Astrocyte (in vitro differentiated cells and primary cell): ENCODE measurements around the gene FAM228A. TPM values are rescaled to one million over a fixed set of nuclear protein-coding genes. Genes with fewer than 3 reads are reported as not detected.

Experiments used
- DNase-seq: peaks from one replicate; pipeline ENCODE4 v3.0.0-alpha.2; 2010; ENCODE audit warnings: low read depth
- FAIRE-seq: peaks from 2 replicates; lab custom pipeline; 2011; peaks lifted over from hg19 to GRCh38; lab: Jason Lieb, UNC
- H2AFZ ChIP-seq: 2 replicates; pipeline ENCODE4 v1.6.0; 2012; ENCODE audit warnings: low read depth, low read length, inconsistent platforms
- H3K27ac ChIP-seq: 2 replicates; pipeline ENCODE4 v1.5.1; 2011; ENCODE audit warnings: low read depth, low read length, inconsistent platforms
- H3K27me3 ChIP-seq: 2 replicates; pipeline ENCODE4 v1.6.0; 2011; ENCODE audit warnings: low read length, inconsistent platforms; ENCODE audit not compliant: insufficient read depth
- H3K36me3 ChIP-seq: 2 replicates; pipeline ENCODE4 v1.5.1; 2011; ENCODE audit warnings: low read length, inconsistent platforms; ENCODE audit not compliant: insufficient read depth
- H3K4me1 ChIP-seq: 2 replicates; pipeline ENCODE4 v1.5.1; 2011; ENCODE audit warnings: low read length, inconsistent platforms; ENCODE audit not compliant: insufficient read depth
- H3K4me2 ChIP-seq: 2 replicates; pipeline ENCODE4 v1.6.0; 2012; ENCODE audit warnings: low read length, inconsistent platforms
- H3K4me3 ChIP-seq: 2 replicates; pipeline ENCODE4 v1.5.1; 2011; ENCODE audit warnings: low read depth, mild to moderate bottlenecking, low read length, inconsistent platforms; ENCODE audit not compliant: insufficient read depth
- H3K79me2 ChIP-seq: 2 replicates; pipeline ENCODE4 v1.6.0; 2012; ENCODE audit warnings: mild to moderate bottlenecking, low read length, inconsistent platforms; ENCODE audit not compliant: insufficient read depth
- H3K9ac ChIP-seq: 2 replicates; pipeline ENCODE4 v1.6.0; 2012; ENCODE audit warnings: mild to moderate bottlenecking, low read length, inconsistent platforms
- H3K9me3 ChIP-seq: 2 replicates; pipeline ENCODE4 v1.5.1; 2012; ENCODE audit warnings: low read depth, mild to moderate bottlenecking, low read length, inconsistent platforms; ENCODE audit not compliant: insufficient read depth
- H4K20me1 ChIP-seq: 2 replicates; pipeline ENCODE4 v1.6.0; 2012; ENCODE audit warnings: low read length, inconsistent platforms; ENCODE audit not compliant: insufficient read depth
- H3K27ac Mint-ChIP-seq: one replicate; pipeline ENCODE4 v1.8.0; 2021; ENCODE audit warnings: mild to moderate bottlenecking, mixed read lengths; ENCODE audit not compliant: unreplicated experiment
- H3K27me3 Mint-ChIP-seq: one replicate; pipeline ENCODE4 v1.8.0; 2021; ENCODE audit warnings: low read depth, mixed read lengths; ENCODE audit not compliant: unreplicated experiment
- H3K36me3 Mint-ChIP-seq: one replicate; pipeline ENCODE4 v1.8.0; 2021; ENCODE audit warnings: low read depth, mixed read lengths; ENCODE audit not compliant: unreplicated experiment
- H3K4me1 Mint-ChIP-seq: one replicate; pipeline ENCODE4 v1.8.0; 2021; ENCODE audit warnings: low read depth, mixed read lengths; ENCODE audit not compliant: unreplicated experiment
- H3K4me3 Mint-ChIP-seq: one replicate; pipeline ENCODE4 v1.8.0; 2021; ENCODE audit warnings: mild to moderate bottlenecking, moderate library complexity, mixed read lengths; ENCODE audit not compliant: unreplicated experiment
- H3K9me3 Mint-ChIP-seq: one replicate; pipeline ENCODE4 v1.8.0; 2021; ENCODE audit warnings: mild to moderate bottlenecking, mixed read lengths; ENCODE audit not compliant: unreplicated experiment
- EZH2 ChIP-seq: IDR thresholded peaks from 2 replicates; pipeline ENCODE4 v1.6.1; 2012; ENCODE audit warnings: mild to moderate bottlenecking, low read length, inconsistent platforms; ENCODE audit not compliant: insufficient read depth
- total RNA-seq: library from RNA; stranded (reverse); gene quantifications from 2 replicates; pipeline ENCODE4 v1.2.1, GENCODE V29; 2021
- TF ChIP-seq, protein P1 (sequence below): IDR thresholded peaks from 2 replicates; pipeline ENCODE4 v1.5.1; 2011; ENCODE audit warnings: low read depth, mild to moderate bottlenecking, inconsistent platforms, low read length, moderate library complexity; ENCODE audit not compliant: insufficient read depth

FAM228A gene
- total RNA-seq, 1 donor from 2014 or later: not detected

DNA sequence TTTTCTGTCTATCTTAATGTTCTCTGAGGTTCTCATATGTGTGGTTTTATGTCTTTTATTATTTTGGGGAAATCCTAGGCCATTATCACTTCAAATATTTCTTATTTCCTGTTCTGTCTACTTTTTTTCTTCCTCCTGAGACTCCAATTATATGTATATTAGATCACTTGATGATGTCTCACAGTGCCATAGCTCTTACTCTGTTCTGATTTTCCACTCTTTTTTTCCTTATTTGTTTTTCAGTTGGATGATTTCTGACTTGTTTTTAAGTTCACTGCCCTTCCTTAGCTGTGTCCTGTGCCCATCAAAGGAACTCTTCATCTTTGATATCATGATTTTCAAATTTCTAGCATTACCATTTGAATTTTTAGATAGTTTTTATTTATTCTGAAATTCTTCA is 27.5 kb upstream of the FAM228A start:
- no peaks in the 10 kb centered on the region for H3K27me3 ChIP-seq
- TF ChIP-seq, protein P1, sequence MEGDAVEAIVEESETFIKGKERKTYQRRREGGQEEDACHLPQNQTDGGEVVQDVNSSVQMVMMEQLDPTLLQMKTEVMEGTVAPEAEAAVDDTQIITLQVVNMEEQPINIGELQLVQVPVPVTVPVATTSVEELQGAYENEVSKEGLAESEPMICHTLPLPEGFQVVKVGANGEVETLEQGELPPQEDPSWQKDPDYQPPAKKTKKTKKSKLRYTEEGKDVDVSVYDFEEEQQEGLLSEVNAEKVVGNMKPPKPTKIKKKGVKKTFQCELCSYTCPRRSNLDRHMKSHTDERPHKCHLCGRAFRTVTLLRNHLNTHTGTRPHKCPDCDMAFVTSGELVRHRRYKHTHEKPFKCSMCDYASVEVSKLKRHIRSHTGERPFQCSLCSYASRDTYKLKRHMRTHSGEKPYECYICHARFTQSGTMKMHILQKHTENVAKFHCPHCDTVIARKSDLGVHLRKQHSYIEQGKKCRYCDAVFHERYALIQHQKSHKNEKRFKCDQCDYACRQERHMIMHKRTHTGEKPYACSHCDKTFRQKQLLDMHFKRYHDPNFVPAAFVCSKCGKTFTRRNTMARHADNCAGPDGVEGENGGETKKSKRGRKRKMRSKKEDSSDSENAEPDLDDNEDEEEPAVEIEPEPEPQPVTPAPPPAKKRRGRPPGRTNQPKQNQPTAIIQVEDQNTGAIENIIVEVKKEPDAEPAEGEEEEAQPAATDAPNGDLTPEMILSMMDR: no peak
- no peak for TF ChIP-seq EZH2
- no peak for FAIRE-seq

DNA sequence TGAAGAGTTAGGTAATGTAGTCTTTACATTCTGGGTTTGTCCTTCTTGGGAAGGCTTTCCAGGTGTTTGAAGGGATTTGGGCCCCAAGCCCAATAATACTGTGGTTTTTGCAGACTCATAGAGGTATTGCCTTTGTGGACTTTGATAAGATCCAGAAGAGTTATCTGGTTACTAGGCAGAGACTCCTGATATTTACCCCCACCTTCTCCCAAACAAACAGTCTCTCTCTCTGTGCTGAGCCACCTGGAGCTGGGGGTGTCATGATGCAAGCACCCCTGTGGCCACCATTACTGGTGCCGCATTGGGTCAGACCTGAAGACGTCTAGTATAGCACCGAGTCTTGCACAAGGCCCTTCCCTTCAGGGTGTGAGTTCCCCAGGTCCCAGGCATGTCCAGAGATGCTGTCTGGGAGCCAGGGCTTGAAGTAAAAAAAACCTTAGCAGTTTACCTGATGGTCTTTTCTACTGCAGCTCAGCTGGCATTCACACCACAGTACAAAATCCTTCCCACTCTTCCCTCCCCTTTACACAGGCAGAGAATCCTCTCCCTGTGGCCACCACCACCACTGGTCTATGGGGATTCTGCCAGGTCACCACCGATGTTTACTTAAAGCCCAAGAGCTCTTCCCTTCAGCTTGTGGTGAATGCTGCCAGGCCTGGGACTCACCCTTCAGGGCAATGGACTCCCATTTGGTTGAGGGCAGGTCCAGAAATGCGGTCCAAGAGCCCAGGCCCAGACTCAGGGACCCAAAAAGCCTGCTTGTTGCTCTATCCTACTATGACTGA is 22.2 kb upstream of the FAM228A start:
- H3K4me3 ChIP-seq: no peak overlapping the region
- no peaks in the 10 kb centered on the region for H3K36me3 ChIP-seq
- Mint-ChIP-seq H3K36me3 (peaks cover 13% of the 10 kb centered on the region), H3K9me3 (peaks cover 10% of the 10 kb centered on the region), H3K4me1 (no peaks in the 10 kb centered on the region), H3K27me3 (no peaks in the 10 kb centered on the region), H3K4me3 (no peak overlapping the region), H3K27ac (no peak overlapping the region)
- no peaks in the 10 kb centered on the region for H3K4me1 ChIP-seq
- H3K4me2 ChIP-seq: no peak overlapping the region
- H3K79me2 ChIP-seq: no peaks in the 10 kb centered on the region
- no peak for DNase-seq
- H3K9me3 ChIP-seq: no peaks in the 10 kb centered on the region
- H4K20me1 ChIP-seq: no peaks in the 10 kb centered on the region
- TF ChIP-seq, protein P1: no peak
- TF ChIP-seq EZH2: no peak
- no peak overlapping the region for H3K9ac ChIP-seq
- no peak overlapping the region for H2AFZ ChIP-seq
- FAIRE-seq: no peak
- no peaks in the 10 kb centered on the region for H3K27me3 ChIP-seq
- H3K27ac ChIP-seq: no peak overlapping the region

More for the DNA sequence above, 27.5 kb upstream of the FAM228A start:
- Histone ChIP-seq H3K79me2 (no peaks in the 10 kb centered on the region), H3K4me3 (no peak overlapping the region), H2AFZ (no peak overlapping the region), H3K4me1 (no peaks in the 10 kb centered on the region), H3K4me2 (no peak overlapping the region), H3K27ac (no peak overlapping the region), H3K9me3 (no peaks in the 10 kb centered on the region), H4K20me1 (no peaks in the 10 kb centered on the region), H3K36me3 (no peaks in the 10 kb centered on the region), H3K9ac (no peak overlapping the region)
- Mint-ChIP-seq H3K27ac (no peak overlapping the region), H3K27me3 (no peaks in the 10 kb centered on the region), H3K4me3 (no peak overlapping the region), H3K9me3 (peaks cover 22% of the 10 kb centered on the region), H3K4me1 (no peaks in the 10 kb centered on the region), H3K36me3 (peaks cover 26% of the 10 kb centered on the region)
- no peak for DNase-seq

DNA sequence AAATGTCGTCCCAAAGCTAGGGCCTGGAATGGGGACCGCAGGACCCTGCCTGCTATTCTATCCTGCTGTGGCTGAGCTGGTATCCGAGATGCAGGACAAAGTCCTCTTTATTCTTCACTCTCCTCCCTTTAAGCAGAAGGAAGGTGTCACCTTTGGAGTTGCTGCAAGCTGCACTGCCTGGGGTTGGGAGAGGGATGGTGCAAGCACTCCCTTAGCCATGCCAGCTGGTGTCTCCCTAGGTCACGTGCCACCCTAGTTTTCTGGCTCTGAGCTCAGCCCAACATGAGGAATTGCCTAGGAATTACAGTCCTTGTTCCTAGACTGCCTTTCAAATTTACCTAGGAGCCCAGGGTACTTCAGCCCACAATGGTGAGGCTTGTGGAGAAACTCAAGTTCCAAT is 21.4 kb upstream of the FAM228A start:
- no peaks in the 10 kb centered on the region for H3K27me3 ChIP-seq
- H3K36me3 ChIP-seq: no peaks in the 10 kb centered on the region
- TF ChIP-seq, protein P1: no peak
- TF ChIP-seq EZH2: no peak
- H2AFZ ChIP-seq: no peak overlapping the region
- no peaks in the 10 kb centered on the region for H4K20me1 ChIP-seq
- Mint-ChIP-seq H3K4me1 (no peaks in the 10 kb centered on the region), H3K4me3 (no peak overlapping the region), H3K9me3 (peaks cover 8% of the 10 kb centered on the region), H3K27me3 (no peaks in the 10 kb centered on the region), H3K36me3 (peaks cover 12% of the 10 kb centered on the region), H3K27ac (no peak overlapping the region)
- H3K27ac ChIP-seq: no peak overlapping the region
- no peak overlapping the region for H3K9ac ChIP-seq
- no peaks in the 10 kb centered on the region for H3K9me3 ChIP-seq
- no peak for DNase-seq
- no peak for FAIRE-seq
- no peak overlapping the region for H3K4me3 ChIP-seq
- H3K79me2 ChIP-seq: no peaks in the 10 kb centered on the region
- no peak overlapping the region for H3K4me2 ChIP-seq
- H3K4me1 ChIP-seq: no peaks in the 10 kb centered on the region
